H1 (cell line): ENCODE data around the gene DDX49. TPM values are rescaled to one million over a fixed set of nuclear protein-coding genes. Genes with fewer than 3 reads are reported as not detected.

Source experiments
- CTCF ChIA-PET: fragments of 300-600 bp; sonication (Branson Sonifier 250); formaldehyde crosslinking; loops from one replicate; lab custom pipeline; 2021; ENCODE audit not compliant: partially characterized antibody; lab: Charles Lee
- POLR2A ChIA-PET: fragments of 300-600 bp; sonication (Branson Sonifier 250); formaldehyde crosslinking; loops from one replicate; lab custom pipeline; 2021; ENCODE audit warnings: inconsistent platforms; ENCODE audit not compliant: partially characterized antibody; lab: Charles Lee
- DNase-seq, 2 experiments: peaks; one replicate each; pipeline versions ENCODE4 v3.0.0 to v3.0.0-alpha.2; 2010 to 2022; ENCODE audit warnings: low spot score in 2 of 2, low read depth in 1 of 2, mixed read lengths in 1 of 2
- FAIRE-seq: peaks from 2 replicates; lab custom pipeline; 2011; peaks lifted over from hg19 to GRCh38; lab: Jason Lieb, UNC
- H2AFZ ChIP-seq: 2 replicates; pipeline ENCODE4 v1.8.1; 2012; ENCODE audit warnings: low read length, inconsistent platforms
- H2AK5ac ChIP-seq: 2 replicates; pipeline ENCODE4 v1.6.1; 2013; ENCODE audit warnings: low read depth, low read length
- H2BK120ac ChIP-seq: replicated peaks from 2 replicates; pipeline ENCODE3; 2013; ENCODE audit warnings: low read depth, low read length, inconsistent platforms
- H2BK12ac ChIP-seq: 2 replicates; pipeline ENCODE4 v1.6.1; 2013; ENCODE audit warnings: low read depth, low read length
- H2BK15ac ChIP-seq: 2 replicates; pipeline ENCODE4 v1.6.1; 2013; ENCODE audit warnings: low read length
- H2BK20ac ChIP-seq: 2 replicates; pipeline ENCODE4 v1.6.1; 2013; ENCODE audit warnings: low read length
- H2BK5ac ChIP-seq: 2 replicates; pipeline ENCODE4 v1.6.1; 2013; ENCODE audit warnings: low read depth, low read length
- H3K14ac ChIP-seq: 2 replicates; pipeline ENCODE4 v1.6.1; 2013; ENCODE audit warnings: inconsistent platforms; ENCODE audit not compliant: insufficient read length
- H3K18ac ChIP-seq: 2 replicates; pipeline ENCODE4 v1.6.1; 2013; ENCODE audit warnings: low read length; ENCODE audit errors: extremely low read depth
- H3K23ac ChIP-seq: 2 replicates; pipeline ENCODE4 v1.6.1; 2013; ENCODE audit warnings: inconsistent platforms; ENCODE audit not compliant: insufficient read length
- H3K23me2 ChIP-seq: 2 replicates; pipeline ENCODE4 v1.6.1; 2013; ENCODE audit warnings: low read depth, low read length
- H3K27ac ChIP-seq: 2 replicates; pipeline ENCODE4 v1.6.1; 2011; ENCODE audit warnings: low read depth, low read length, inconsistent platforms
- H3K27me3 ChIP-seq, 4 experiments: replicated peaks in 1 of 4; 1 replicate in 1 of 4; 2 replicates in 3 of 4; pipeline versions ENCODE4 v1.6.1 to v1.8.1; 2011 to 2013; ENCODE audit warnings: low read length in 3 of 4, mild to moderate bottlenecking in 3 of 4, inconsistent platforms in 2 of 4, mixed read lengths in 2 of 4, moderate library complexity in 1 of 4; ENCODE audit not compliant: control insufficient read depth in 3 of 4, insufficient read depth in 3 of 4; ENCODE audit errors: extremely low read depth in 1 of 4
- H3K36me3 ChIP-seq, 4 experiments: 2 replicates each; pipeline versions ENCODE4 v1.6.1 to v1.8.1; 2011 to 2013; ENCODE audit warnings: mild to moderate bottlenecking in 4 of 4, low read length in 3 of 4, moderate library complexity in 2 of 4, control low read depth in 1 of 4, inconsistent platforms in 1 of 4; ENCODE audit not compliant: insufficient read depth in 4 of 4, control insufficient read depth in 2 of 4
- H3K4ac ChIP-seq: replicated peaks from 2 replicates; pipeline ENCODE3; 2013; ENCODE audit warnings: low read length, low read depth, mixed read lengths, inconsistent platforms; ENCODE audit not compliant: insufficient read length
- H3K4me1 ChIP-seq, 4 experiments: replicated peaks in 1 of 4; 1 replicate in 1 of 4; 2 replicates in 3 of 4; pipeline versions ENCODE4 v1.6.1 to v1.8.1; 2011 to 2013; ENCODE audit warnings: low read length in 3 of 4, inconsistent platforms in 2 of 4, mixed read lengths in 1 of 4; ENCODE audit not compliant: insufficient read depth in 4 of 4, control insufficient read depth in 3 of 4
- H3K4me2 ChIP-seq, 2 experiments: 2 replicates each; pipeline versions ENCODE4 v1.6.1 to v1.8.1; 2011 to 2013; ENCODE audit warnings: low read depth in 2 of 2, low read length in 2 of 2, control low read depth in 1 of 2, inconsistent platforms in 1 of 2, mild to moderate bottlenecking in 1 of 2; ENCODE audit not compliant: insufficient read depth in 1 of 2
- H3K4me3 ChIP-seq, 4 experiments: fragments of 200-600, 300-600 bp in 1 of 4; sonication (generic), shearing (Covaris generic), sonication (Bioruptor Twin) in 1 of 4; 2 replicates each; pipeline versions ENCODE4 v1.5.1 to v1.8.1; 2011 to 2016; ENCODE audit warnings: low read length in 4 of 4, low read depth in 3 of 4, control low read depth in 2 of 4, inconsistent platforms in 2 of 4, mild to moderate bottlenecking in 2 of 4, mixed read lengths in 1 of 4, moderate library complexity in 1 of 4; ENCODE audit not compliant: insufficient read depth in 2 of 4; ENCODE audit errors: extremely low read depth in 1 of 4
- H3K56ac ChIP-seq: replicated peaks from 2 replicates; pipeline ENCODE3; 2013; ENCODE audit warnings: low read depth, mild to moderate bottlenecking, mixed read lengths, low read length, inconsistent platforms; ENCODE audit not compliant: insufficient read length
- H3K79me1 ChIP-seq: 2 replicates; pipeline ENCODE4 v1.6.1; 2013; ENCODE audit warnings: low read depth, low read length, control low read depth
- H3K79me2 ChIP-seq, 2 experiments: 2 replicates each; pipeline versions ENCODE4 v1.6.1 to v1.8.1; 2012 to 2013; ENCODE audit warnings: low read length in 2 of 2, mild to moderate bottlenecking in 2 of 2, inconsistent platforms in 1 of 2; ENCODE audit not compliant: insufficient read depth in 2 of 2, control insufficient read depth in 1 of 2
- H3K9ac ChIP-seq, 4 experiments: replicated peaks in 1 of 4; 1 replicate in 1 of 4; 2 replicates in 3 of 4; pipeline versions ENCODE4 v1.6.1 to v1.8.1; 2011 to 2013; ENCODE audit warnings: low read depth in 3 of 4, low read length in 3 of 4, control low read depth in 2 of 4, mild to moderate bottlenecking in 2 of 4, moderate library complexity in 2 of 4, inconsistent platforms in 1 of 4; ENCODE audit errors: extremely low read depth in 1 of 4
- H3K9me3 ChIP-seq, 2 experiments: 2 replicates each; pipeline versions ENCODE4 v1.6.1 to v1.8.1; 2012 to 2013; ENCODE audit warnings: mild to moderate bottlenecking in 2 of 2, moderate library complexity in 2 of 2, control low read depth in 1 of 2, inconsistent platforms in 1 of 2, low read depth in 1 of 2, low read length in 1 of 2, mixed read lengths in 1 of 2; ENCODE audit not compliant: insufficient read depth in 2 of 2
- H4K20me1 ChIP-seq, 2 experiments: replicated peaks in 1 of 2; 2 replicates each; pipeline versions ENCODE3 to v1.8.1; 2011 to 2013; ENCODE audit warnings: inconsistent platforms in 2 of 2, low read length in 2 of 2, mild to moderate bottlenecking in 1 of 2; ENCODE audit not compliant: insufficient read depth in 2 of 2, control insufficient read depth in 1 of 2
- H4K5ac ChIP-seq: 2 replicates; pipeline ENCODE4 v1.6.1; 2013; ENCODE audit warnings: low read length, low read depth, mixed read lengths, inconsistent platforms; ENCODE audit not compliant: insufficient read length
- H4K8ac ChIP-seq: 2 replicates; pipeline ENCODE4 v1.8.0; 2013; ENCODE audit warnings: mild to moderate bottlenecking, moderate library complexity, low read length, inconsistent platforms; ENCODE audit not compliant: insufficient read depth; ENCODE audit errors: extremely low read depth
- H4K91ac ChIP-seq: replicated peaks from 2 replicates; pipeline ENCODE3; 2013; ENCODE audit warnings: low read length, mixed read lengths, inconsistent platforms; ENCODE audit not compliant: insufficient read length
- BRCA1 ChIP-seq: IDR thresholded peaks from 2 replicates; pipeline ENCODE4 v1.6.1; 2012; ENCODE audit warnings: low read depth, low read length, improper control_type of control experiment
- CHD2 ChIP-seq: IDR thresholded peaks from 2 replicates; pipeline ENCODE4 v1.6.1; 2012; ENCODE audit warnings: low read length, improper control_type of control experiment
- CTBP2 ChIP-seq: IDR thresholded peaks from 2 replicates; pipeline ENCODE4 v1.7.0; 2011; ENCODE audit warnings: borderline replicate concordance, mild to moderate bottlenecking, moderate library complexity, mixed read lengths, low read length; ENCODE audit not compliant: insufficient read depth, insufficient read length
- E2F6 ChIP-seq: IDR thresholded peaks from 2 replicates; pipeline ENCODE4 v1.6.1; 2012; ENCODE audit warnings: inconsistent platforms
- MAX ChIP-seq: IDR thresholded peaks from 2 replicates; pipeline ENCODE4 v1.6.1; 2012; ENCODE audit warnings: inconsistent platforms
- NANOG ChIP-seq: IDR thresholded peaks from 2 replicates; pipeline ENCODE4 v1.6.1; 2011; ENCODE audit warnings: low read length, low read depth, mild to moderate bottlenecking, inconsistent platforms; ENCODE audit not compliant: insufficient read depth, poor library complexity, severe bottlenecking
- RFX5 ChIP-seq: IDR thresholded peaks from 2 replicates; pipeline ENCODE4 v1.6.1; 2011; ENCODE audit warnings: low read depth, low read length, improper control_type of control experiment, borderline replicate concordance
- SIN3A ChIP-seq, 2 experiments: IDR thresholded peaks in 1 of 2; conservative IDR thresholded peaks in 1 of 2; 2 replicates each; pipeline ENCODE4 v1.6.1; 2011 to 2012; ENCODE audit warnings: low read length in 2 of 2, improper control_type of control experiment in 1 of 2, low read depth in 1 of 2, mild to moderate bottlenecking in 1 of 2
- SP2 ChIP-seq: IDR thresholded peaks from 2 replicates; pipeline ENCODE4 v1.6.1; 2012; ENCODE audit warnings: mild to moderate bottlenecking, low read length, inconsistent platforms
- SUZ12 ChIP-seq: fragments of 200-600 bp; sonication (generic); IDR thresholded peaks from 2 replicates; pipeline ENCODE4 v1.6.1; 2012; ENCODE audit warnings: mild to moderate bottlenecking, inconsistent platforms, low read length, moderate library complexity, mixed read lengths
- TBP ChIP-seq: IDR thresholded peaks from 2 replicates; pipeline ENCODE4 v1.6.1; 2011; ENCODE audit warnings: low read depth, low read length, improper control_type of control experiment
- TCF12 ChIP-seq: IDR thresholded peaks from 2 replicates; pipeline ENCODE4 v1.6.1; 2011; ENCODE audit warnings: low read depth, mild to moderate bottlenecking, low read length
- TEAD4 ChIP-seq: IDR thresholded peaks from 2 replicates; pipeline ENCODE4 v1.6.1; 2012; ENCODE audit warnings: low read depth, low read length, inconsistent platforms, mixed read lengths
- YY1 ChIP-seq: IDR thresholded peaks from 2 replicates; pipeline ENCODE4 v1.6.1; 2011; ENCODE audit warnings: low read depth, mild to moderate bottlenecking, low read length
- WGBS, 2 experiments: shearing (Covaris generic) in 1 of 2; methylation state at CpG; one replicate each; pipeline versions ENCODE4 v1.1.6 to v1.1.7; 2013 to 2015; ENCODE audit warnings: low lambda C conversion rate in 2 of 2, mixed read lengths in 2 of 2, inconsistent platforms in 1 of 2, low coverage in 1 of 2, missing lambda C conversion rate in 1 of 2; ENCODE audit not compliant: insufficient replicate concordance in 2 of 2, insufficient coverage in 1 of 2, insufficient read length in 1 of 2; ENCODE audit errors: extremely low coverage in 1 of 2, missing lambda C conversion rate in 1 of 2; 5-methylcytosine and 5-hydroxymethylcytosine counted together
- polyA plus RNA-seq, 7 experiments: library from polyadenylated mRNA; depleted of rRNA in 3 of 7; stranded (reverse) in 5 of 7; unstranded in 2 of 7; fragments of >200 nt in 5 of 7; fragments of 200-250 nt in 2 of 7; gene quantifications; 1 replicate in 5 of 7; 2 replicates in 1 of 7; 4 replicates in 1 of 7; pipeline versions ENCODE4 v1.2.1 to v1.2.3, GENCODE V29; 2011 to 2013; ENCODE audit warnings: missing spikeins in 2 of 7, mixed read lengths in 2 of 7
- total RNA-seq: library from RNA; stranded (reverse); fragmentation: NEBNext Ultra II Directional; extraction: Animal tissue kit (Norgen Biotek cat#: 25700); gene quantifications from 2 replicates; pipeline ENCODE4 v1.2.1, GENCODE V29; 2021

Gene DDX49
- total and polyA plus RNA-seq, 2 of the 8 experiments (the other 6 are each of a cell fraction or from before 2014, with no cell fraction given), result 41.3 to 46.5 TPM

GRCh38 chr19:18964121-18964520 lies 44.6 kb downstream of the DDX49 start:
- no peak overlapping the region for H3K27ac ChIP-seq
- no peak overlapping the region for H4K91ac ChIP-seq
- H4K8ac ChIP-seq, result no peak overlapping the region
- POLR2A ChIA-PET, result interaction anchor here (1.0 to 2.8 kb wide), 4 partner anchors 8 to 26 kb away, joined by 3 to 10 read pairs (median 4); no protein-coding TSS in a partner anchor
- H2AFZ ChIP-seq, result no peak overlapping the region
- no peaks in the 10 kb centered on the region; the same call in 1 of the 2 replicates for H3K23me2 ChIP-seq
- no peak overlapping the region for H3K4me2 ChIP-seq
- no peaks in the 10 kb centered on the region for H3K9me3 ChIP-seq
- H3K18ac ChIP-seq, result no peak overlapping the region
- no peak overlapping the region for H2BK120ac ChIP-seq
- H3K4me1 ChIP-seq, result peaks cover 0 to 5% (median 2%) of the 10 kb centered on the region in 4 experiments; a peak in 3 of 7 replicates
- H2BK5ac ChIP-seq, result no peak overlapping the region
- no peak overlapping the region for H3K4ac ChIP-seq
- H2AK5ac ChIP-seq, result no peak overlapping the region
- H3K14ac ChIP-seq, result no peak overlapping the region
- no peak overlapping the region for H3K4me3 ChIP-seq
- H3K56ac ChIP-seq, result no peak overlapping the region
- no peaks in the 10 kb centered on the region for H3K36me3 ChIP-seq
- no peak overlapping the region for H4K5ac ChIP-seq
- no peak overlapping the region for H3K23ac ChIP-seq
- H3K27me3 ChIP-seq, result no peaks in the 10 kb centered on the region
- H2BK12ac ChIP-seq, result no peak overlapping the region
- no peak overlapping the region for H2BK20ac ChIP-seq
- no peak for DNase-seq
- H3K79me2 ChIP-seq, result no peaks in the 10 kb centered on the region
- no peak for FAIRE-seq
- no peak overlapping the region for H3K9ac ChIP-seq
- CTCF ChIA-PET, result no interaction called here
- no peaks in the 10 kb centered on the region for H4K20me1 ChIP-seq
- no peak overlapping the region for H2BK15ac ChIP-seq
- 91% methylated on average over 9 of the region's 9 CpGs; no CpG with 5 or more reads in 1 of the 2 experiments for WGBS, 2 experiments
- H3K79me1 ChIP-seq, result no peaks in the 10 kb centered on the region
- no peak for TF ChIP-seq SUZ12
- no peak for TF ChIP-seq CHD2
- TF ChIP-seq YY1, result no peak
- no peak for TF ChIP-seq BRCA1
- no peak for TF ChIP-seq MAX
- TF ChIP-seq RFX5, result no peak
- no peak for TF ChIP-seq TEAD4
- no peak for TF ChIP-seq SP2
- no peak for TF ChIP-seq NANOG
- no peak for TF ChIP-seq TBP
- no peak for TF ChIP-seq TCF12
- no peak for TF ChIP-seq SIN3A (conservative IDR thresholded peaks at IDR 0.05 in 1 of 2, IDR thresholded peaks at IDR 0.05 in 1 of 2; ENCODE audit: low read depth in 1 of 2, low read length in 2 of 2)
- no peak for TF ChIP-seq CTBP2
- no peak for TF ChIP-seq E2F6
